ELR (cell line): Measurements from ENCODE around the gene HOXA2.

Experiments used
- DNase-seq: peaks from one replicate; pipeline ENCODE4 v3.0.0-alpha.2; 2015; ENCODE audit warnings: low read depth

HOXA2 gene

GRCh38 chr7:27124902-27125689 is 22.6 kb upstream of the HOXA2 start:
- DNase-seq: no peak

GRCh38 chr7:27124096-27124901 is 21.8 kb upstream of the HOXA2 start:
- DNase-seq: peak; percentile 92

DNA sequence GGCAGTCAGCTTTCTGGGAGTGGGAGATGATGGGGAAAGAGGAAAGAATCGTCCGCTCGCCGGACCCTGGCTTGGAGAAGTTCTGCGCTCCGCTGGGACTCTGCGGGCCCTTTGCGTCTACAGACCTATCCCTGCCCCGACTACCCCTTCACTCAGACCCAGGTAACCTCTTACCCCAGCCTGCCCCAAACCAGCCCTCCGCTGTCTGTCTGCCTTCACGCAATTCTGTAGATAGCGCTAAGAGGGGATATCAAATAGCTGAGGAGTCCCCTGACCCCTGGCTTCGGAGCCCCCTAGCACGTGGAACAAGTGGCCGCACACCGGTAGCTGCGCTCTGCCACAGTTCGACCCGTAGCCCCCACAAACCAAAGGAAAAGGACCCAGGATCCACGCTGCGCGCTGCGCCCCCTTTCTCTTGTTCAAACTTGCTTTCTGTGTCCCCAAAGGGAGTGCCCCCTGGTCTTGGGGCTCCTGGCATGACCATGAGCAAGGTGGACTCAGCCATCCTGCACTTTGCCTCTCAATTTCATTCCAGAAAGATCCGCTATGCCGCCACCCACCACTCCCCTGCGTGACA is 21.1 kb upstream of the HOXA2 start:
- DNase-seq: no peak

DNA sequence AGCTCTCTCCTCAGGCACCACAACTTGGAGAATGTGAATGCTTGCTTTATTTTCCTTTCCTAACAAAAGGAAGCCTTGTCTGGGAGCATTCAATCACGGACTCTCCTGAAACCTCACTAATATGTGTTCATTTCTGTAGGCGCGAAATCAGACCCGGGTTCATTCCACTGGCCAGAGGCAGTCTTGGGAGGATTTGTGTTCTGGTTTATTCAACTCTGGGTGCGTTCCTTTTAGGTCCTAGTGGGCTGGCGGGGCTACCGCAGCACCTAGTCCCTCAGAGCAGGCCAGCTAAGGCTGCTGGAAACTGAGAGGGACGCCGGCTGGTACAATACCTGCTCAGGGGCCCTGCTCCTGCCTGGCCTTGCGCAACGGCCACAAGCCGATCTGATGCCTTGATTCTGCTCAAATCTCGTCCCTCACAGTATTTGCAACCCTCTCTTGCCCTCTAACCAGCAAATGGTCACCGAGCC is 20.6 kb upstream of the HOXA2 start:
- DNase-seq: no peak

DNA sequence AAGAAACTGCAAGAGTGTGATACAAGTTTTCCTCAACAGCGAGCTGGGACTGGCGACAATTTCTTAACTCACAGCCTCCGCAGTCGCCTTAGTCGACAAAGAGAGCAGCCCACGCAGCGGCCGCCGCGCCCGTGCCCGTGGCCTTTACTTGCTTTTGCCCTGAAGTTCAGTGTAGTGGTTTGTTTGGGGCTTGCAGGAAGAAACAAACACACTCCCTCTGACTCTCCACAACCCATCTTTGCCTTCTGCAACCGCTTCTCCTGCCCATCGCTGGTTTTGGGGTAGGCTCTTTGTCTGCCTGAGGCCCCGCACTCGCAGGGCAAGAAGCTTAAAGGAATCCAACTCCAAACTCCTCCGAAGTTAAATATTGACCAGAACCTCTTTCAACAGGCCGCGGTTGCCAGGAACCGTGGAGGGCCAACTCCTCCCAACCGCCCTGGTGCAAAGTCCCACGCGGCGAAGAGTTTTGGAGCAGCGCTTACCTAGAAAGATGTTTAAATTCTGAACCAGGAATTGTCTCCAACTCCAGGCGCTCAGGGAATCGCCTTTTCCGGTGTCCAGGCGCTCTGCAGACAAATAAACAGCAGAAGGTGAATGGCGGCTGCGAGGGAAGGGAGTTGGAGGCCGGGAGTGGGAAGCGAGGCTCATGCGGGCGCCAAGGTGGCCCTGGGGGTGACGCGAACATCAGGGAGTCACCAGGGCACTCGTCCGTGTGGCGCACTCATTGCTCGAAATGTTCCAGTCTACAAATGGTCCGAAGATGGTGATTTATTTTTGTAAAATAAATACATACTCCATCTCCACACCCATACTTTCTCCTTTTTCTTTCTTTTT is 19.8 kb upstream of the HOXA2 start:
- no peak for DNase-seq

- no peak for DNase-seq
These were observed 19.2 kb upstream of the HOXA2 start for GRCh38 chr7:27121684-27122076.

DNA sequence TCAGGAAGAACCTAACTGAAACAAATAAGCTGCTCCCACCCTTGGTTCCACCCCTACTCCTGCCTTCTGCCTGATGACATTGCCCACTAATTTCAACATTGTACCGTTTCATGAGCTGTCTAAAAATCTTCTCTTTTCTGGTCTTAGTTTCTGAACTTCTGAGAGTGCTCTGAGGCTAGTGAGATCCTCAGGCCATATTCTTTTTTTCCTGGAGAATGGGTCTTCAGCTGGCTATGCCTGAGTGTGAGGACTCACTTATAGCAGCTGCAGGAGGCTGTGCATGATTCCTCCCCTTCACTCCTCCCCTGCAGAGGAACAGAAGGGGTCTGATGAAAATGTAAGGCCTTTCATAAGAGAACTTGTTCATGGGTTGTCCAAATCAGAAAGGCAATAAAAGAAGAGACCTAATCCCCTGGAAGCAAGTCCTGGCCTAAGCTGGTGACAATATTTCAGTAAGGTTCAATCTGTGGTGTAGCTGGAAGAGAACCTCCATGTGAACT is 17.0 kb upstream of the HOXA2 start:
- DNase-seq: no peak

GRCh38 chr7:27118580-27118979 is 16.1 kb upstream of the HOXA2 start:
- DNase-seq: no peak

- no peak for DNase-seq
These were observed 15.5 kb upstream of the HOXA2 start for GRCh38 chr7:27117887-27118491.

DNA sequence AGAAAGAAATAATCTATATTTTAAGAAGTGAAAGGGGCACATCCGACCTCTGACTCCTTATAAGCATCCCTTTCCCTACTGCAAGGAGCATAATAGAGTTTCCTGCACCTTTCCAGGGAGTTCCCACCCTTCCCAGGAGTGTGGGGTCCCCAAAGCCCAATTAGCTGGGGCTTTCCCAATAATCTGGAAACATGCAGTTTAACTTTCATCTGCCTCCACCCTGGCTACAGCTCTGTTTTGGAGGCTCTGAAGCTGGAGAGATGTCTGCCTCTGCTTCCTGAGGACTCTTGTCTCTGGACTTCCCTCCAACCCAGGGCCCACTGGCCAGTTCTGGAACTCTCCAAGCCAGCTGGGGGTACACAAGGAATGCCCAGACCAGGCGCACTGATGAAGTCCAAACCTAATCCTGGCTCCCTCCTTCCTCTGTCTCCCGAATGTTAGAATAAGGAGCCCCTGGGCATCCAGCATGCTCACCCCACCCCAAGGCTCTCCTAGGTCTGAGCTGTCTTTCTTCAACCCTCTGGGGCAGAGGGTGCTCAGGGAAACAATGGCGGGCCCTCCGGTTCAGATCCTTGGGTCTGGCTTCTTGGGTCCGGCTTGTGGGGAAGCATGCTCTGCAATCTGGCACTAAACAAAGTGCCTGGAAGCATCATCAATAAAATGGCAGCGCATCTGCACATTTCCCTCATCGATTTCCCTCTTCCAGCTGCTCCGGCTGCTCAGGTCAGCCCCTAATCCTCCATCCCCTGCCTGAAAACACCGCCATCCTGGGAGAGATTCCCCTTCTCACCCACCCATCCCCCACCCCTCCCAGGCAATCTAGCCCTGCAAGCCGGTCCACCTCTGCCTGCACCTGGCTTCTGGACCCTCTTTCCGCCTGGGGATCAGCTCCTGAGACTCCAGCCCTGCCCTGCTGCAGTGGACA is 14.7 kb upstream of the HOXA2 start:
- no peak for DNase-seq

DNA sequence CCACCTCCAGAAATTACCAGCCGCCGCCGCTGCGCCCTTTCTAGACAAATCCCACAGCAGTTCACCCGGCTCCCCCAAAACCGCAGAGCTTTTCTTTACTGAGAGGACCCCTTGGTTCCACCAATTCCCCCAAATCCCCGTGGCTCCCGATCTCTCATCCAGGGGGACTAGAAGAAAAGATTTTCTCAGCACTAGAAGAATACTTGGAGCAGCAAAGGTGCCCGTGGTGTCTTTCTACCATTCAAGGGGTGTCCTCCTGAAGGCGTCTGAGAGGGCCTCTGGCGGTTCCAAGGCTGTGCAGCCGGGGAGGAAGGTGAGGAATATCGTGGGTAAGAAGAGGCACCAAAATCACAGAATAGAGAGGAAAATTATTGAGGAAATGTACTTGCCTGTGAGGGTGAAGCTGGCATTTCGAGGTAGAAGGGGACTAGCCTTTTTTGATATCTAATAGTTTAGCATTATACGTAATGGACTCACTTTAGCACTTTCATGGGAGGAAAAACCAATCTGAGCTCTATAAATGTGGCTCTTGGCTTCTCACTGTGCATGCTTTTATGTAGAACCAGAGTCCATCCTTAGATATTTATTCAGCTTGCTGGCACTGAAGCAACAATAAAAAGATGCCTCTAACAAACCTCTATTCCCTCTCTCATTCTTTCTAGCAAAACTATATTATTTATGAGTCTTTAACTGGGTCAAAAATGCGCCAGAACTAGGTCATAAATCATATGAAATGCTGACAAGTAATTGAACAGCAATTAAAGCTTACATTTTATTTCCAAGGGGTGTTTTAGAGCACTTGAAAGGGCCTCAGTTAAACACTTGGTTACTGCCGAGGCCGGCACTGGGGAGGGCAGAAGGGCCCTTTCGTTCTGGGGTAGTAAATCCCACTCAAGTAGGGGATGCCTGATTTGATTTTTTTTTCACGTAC is 13.8 kb upstream of the HOXA2 start:
- no peak for DNase-seq

DNA sequence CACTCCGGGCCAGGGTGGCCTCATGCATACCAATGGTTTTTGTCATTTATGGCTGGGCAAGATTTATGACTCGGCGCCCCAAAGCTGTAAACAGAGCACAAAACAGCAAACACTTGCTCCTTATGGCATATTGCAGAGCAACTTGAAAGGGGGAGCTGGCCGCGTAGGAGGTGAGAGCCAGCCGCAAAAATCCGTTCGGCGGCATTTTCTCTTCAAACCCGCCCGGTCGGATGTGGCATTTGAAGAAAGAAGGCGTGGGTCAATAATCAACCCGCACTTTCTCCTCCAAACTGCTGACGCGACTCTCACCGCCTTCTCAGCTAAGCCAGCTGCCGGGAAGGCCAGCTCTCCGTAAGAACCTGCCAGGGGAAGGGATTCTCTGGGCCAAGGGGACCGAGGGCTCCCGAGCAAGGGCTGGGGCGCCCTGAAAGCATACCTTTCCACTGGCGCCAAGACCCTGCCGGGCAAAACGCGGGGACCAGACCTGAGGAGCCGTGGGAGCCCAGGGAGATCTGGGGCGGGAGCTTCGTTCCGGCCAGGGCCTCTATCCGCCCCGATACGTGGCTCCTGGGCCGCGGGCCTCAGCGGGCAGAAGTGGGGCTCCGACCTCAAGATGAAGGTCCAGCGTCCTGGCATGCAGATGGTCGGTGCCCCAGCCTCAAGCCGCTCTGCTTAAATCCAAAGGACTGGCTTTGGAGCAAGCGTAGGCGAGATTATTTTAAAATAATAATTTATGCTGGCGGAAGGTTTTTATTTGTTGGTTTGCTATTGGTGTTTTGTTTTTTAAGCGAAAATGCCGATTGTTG is 12.9 kb upstream of the HOXA2 start:
- peak; percentile 84 for DNase-seq

GRCh38 chr7:27114881-27115220 is 12.4 kb upstream of the HOXA2 start:
- no peak for DNase-seq

- no peak for DNase-seq
These were observed 11.7 kb upstream of the HOXA2 start for GRCh38 chr7:27113991-27114769.

- DNase-seq: peak; percentile 22
These were observed 10.8 kb upstream of the HOXA2 start for GRCh38 chr7:27112955-27113949.

DNA sequence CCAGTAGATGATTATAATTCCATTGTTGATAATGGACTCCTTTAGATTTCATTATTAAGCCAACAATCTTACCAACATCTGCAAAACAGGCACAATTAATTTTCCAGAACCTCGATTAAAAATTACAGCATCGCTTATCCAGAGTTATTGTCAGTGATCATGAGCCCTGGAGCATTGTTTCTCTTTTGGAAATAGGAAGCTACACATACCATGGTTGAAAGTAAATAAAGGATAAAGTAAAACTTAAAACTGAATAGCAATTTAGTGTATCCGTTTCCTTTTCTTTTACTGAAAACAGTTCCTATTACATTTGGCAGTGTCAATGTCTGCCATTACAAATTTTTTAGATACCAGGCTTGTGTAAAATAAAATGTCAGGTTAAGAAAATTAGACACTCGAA is 9.9 kb upstream of the HOXA2 start:
- DNase-seq: no peak
